ENCODE results near the gene KCNG2. TPM values are rescaled to one million over a fixed set of nuclear protein-coding genes. Genes with fewer than 3 reads are reported as not detected.

Gene KCNG2
- total RNA-seq, 6 experiments from 2014 or later: not detected

GRCh38 chr18:79823120-79823519 is 25.4 kb downstream of the KCNG2 start:
- H3K4me1 ChIP-seq: no peaks in the 10 kb centered on the region
- WGBS (ENCODE audit: insufficient coverage, low coverage, low lambda C conversion rate, missing lambda C conversion rate): 34% methylated on average over 12 of the region's 12 CpGs
- peak in 1 of 4 donors; percentile 17 for ATAC-seq
- TF ChIP-seq CTCF (IDR thresholded peaks at IDR 0.05) (no peak), POLR2A (IDR thresholded peaks at IDR 0.05) (no peak)
- H3K9me3 ChIP-seq: no peaks in the 10 kb centered on the region
- H3K27ac ChIP-seq: no peak overlapping the region
- intact Hi-C loops (cut with DNase I): no loop called here
- H3K27me3 ChIP-seq: no peaks in the 10 kb centered on the region
- H3K4me3 ChIP-seq: no peak overlapping the region
- no peak for DNase-seq
- H3K36me3 ChIP-seq: no peaks in the 10 kb centered on the region

GRCh38 chr18:79825913-79826312 is 28.2 kb downstream of the KCNG2 start:
- intact Hi-C loops (cut with DNase I): no loop called here
- Histone ChIP-seq H3K27me3 (no peaks in the 10 kb centered on the region), H3K4me1 (no peaks in the 10 kb centered on the region), H3K27ac (no peak overlapping the region), H3K36me3 (no peaks in the 10 kb centered on the region), H3K4me3 (no peak overlapping the region), H3K9me3 (no peaks in the 10 kb centered on the region)
- ATAC-seq: peak; percentile 34 to 73 (median 52)
- TF ChIP-seq CTCF (IDR thresholded peaks at IDR 0.05) (no peak), POLR2A (IDR thresholded peaks at IDR 0.05) (no peak)
- no peak for DNase-seq
- WGBS (ENCODE audit: insufficient coverage, low coverage, low lambda C conversion rate, missing lambda C conversion rate): 59% methylated on average over 5 of the region's 26 CpGs

GRCh38 chr18:79826966-79827365 is 29.2 kb downstream of the KCNG2 start:
- WGBS (ENCODE audit: insufficient coverage, low coverage, low lambda C conversion rate, missing lambda C conversion rate): 91% methylated on average over 6 of the region's 18 CpGs
- no peak for DNase-seq
- intact Hi-C loops (cut with DNase I): no loop called here
- Histone ChIP-seq H3K36me3 (no peaks in the 10 kb centered on the region), H3K4me1 (no peaks in the 10 kb centered on the region), H3K27ac (no peak overlapping the region), H3K9me3 (no peaks in the 10 kb centered on the region), H3K4me3 (no peak overlapping the region), H3K27me3 (no peaks in the 10 kb centered on the region)
- TF ChIP-seq POLR2A (IDR thresholded peaks at IDR 0.05) (no peak), CTCF (IDR thresholded peaks at IDR 0.05) (no peak)
- peak in 1 of 4 donors; percentile 29 for ATAC-seq

GRCh38 chr18:79828258-79828657 is 30.5 kb downstream of the KCNG2 start:
- DNase-seq: no peak
- no peaks in the 10 kb centered on the region for H3K36me3 ChIP-seq
- H3K4me3 ChIP-seq: no peak overlapping the region
- WGBS (ENCODE audit: insufficient coverage, low coverage, low lambda C conversion rate, missing lambda C conversion rate): 73% methylated on average over 2 of the region's 5 CpGs
- TF ChIP-seq POLR2A (IDR thresholded peaks at IDR 0.05) (no peak), CTCF (IDR thresholded peaks at IDR 0.05) (no peak)
- no peaks in the 10 kb centered on the region for H3K4me1 ChIP-seq
- no peaks in the 10 kb centered on the region for H3K27me3 ChIP-seq
- intact Hi-C loops (cut with DNase I): no loop called here
- no peak overlapping the region for H3K27ac ChIP-seq
- ATAC-seq: no peak
- no peaks in the 10 kb centered on the region for H3K9me3 ChIP-seq
